Measurements from ENCODE around the gene TCF15. TPM values are rescaled to one million over a fixed set of nuclear protein-coding genes. Genes with fewer than 3 reads are reported as not detected.

Gene TCF15
- polyA plus RNA-seq, 2 of the 4 experiments (the other 2 are of a cell fraction) = not detected

- ATAC-seq = no peak
- Histone ChIP-seq H3K9me3 (no peaks in the 10 kb centered on the region), H3K4me2 (no peak overlapping the region), H3K27ac (no peak overlapping the region), H3K4me1 (no peaks in the 10 kb centered on the region), H3K4me3 (no peak overlapping the region)
- 75% methylated on average over 8 of the region's 8 CpGs for WGBS (ENCODE audit: missing lambda C conversion rate)
- no peak for DNase-seq (ENCODE audit: low read depth in 1 of 2, low spot score in 1 of 2)
- no peak for TF ChIP-seq RCOR1 (IDR thresholded peaks at IDR 0.05; ENCODE audit: low read depth, low read length)
- no peak for TF ChIP-seq ELK1 (IDR thresholded peaks at IDR 0.05; ENCODE audit: low read depth, low read length)
- TF ChIP-seq NFE2L2 (conservative IDR thresholded peaks at IDR 0.05; ENCODE audit: low read length) = no peak
- TF ChIP-seq, protein P1, sequence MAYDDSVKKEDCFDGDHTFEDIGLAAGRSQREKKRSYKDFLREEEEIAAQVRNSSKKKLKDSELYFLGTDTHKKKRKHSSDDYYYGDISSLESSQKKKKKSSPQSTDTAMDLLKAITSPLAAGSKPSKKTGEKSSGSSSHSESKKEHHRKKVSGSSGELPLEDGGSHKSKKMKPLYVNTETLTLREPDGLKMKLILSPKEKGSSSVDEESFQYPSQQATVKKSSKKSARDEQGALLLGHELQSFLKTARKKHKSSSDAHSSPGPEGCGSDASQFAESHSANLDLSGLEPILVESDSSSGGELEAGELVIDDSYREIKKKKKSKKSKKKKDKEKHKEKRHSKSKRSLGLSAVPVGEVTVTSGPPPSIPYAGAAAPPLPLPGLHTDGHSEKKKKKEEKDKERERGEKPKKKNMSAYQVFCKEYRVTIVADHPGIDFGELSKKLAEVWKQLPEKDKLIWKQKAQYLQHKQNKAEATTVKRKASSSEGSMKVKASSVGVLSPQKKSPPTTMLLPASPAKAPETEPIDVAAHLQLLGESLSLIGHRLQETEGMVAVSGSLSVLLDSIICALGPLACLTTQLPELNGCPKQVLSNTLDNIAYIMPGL (CRISPR knock-in tag; IDR thresholded peaks at IDR 0.05; ENCODE audit: borderline replicate concordance) = no peak
- TF ChIP-seq HOXA7 (CRISPR knock-in tag; IDR thresholded peaks at IDR 0.05) = no peak
- TF ChIP-seq KDM1A (IDR thresholded peaks at IDR 0.05; ENCODE audit: low read depth) = no peak
- no peak for TF ChIP-seq FOSL2 (IDR thresholded peaks at IDR 0.05)
- no peak for TF ChIP-seq FOSL2 (CRISPR knock-in tag; IDR thresholded peaks at IDR 0.05)
- TF ChIP-seq HOXB13 (CRISPR knock-in tag; IDR thresholded peaks at IDR 0.05; ENCODE audit: low read depth) = no peak
- TF ChIP-seq RAD21 (conservative IDR thresholded peaks at IDR 0.05 in 1 of 2, IDR thresholded peaks at IDR 0.05 in 1 of 2) = no peak
- no peak for TF ChIP-seq CBX2 (IDR thresholded peaks at IDR 0.05; ENCODE audit: borderline replicate concordance, low read depth)
- no peak for TF ChIP-seq ZC3H11A (IDR thresholded peaks at IDR 0.05)
- no peak for TF ChIP-seq FOXS1 (CRISPR knock-in tag; IDR thresholded peaks at IDR 0.05)
- no peak for TF ChIP-seq CBX8 (IDR thresholded peaks at IDR 0.05)
- no peak for TF ChIP-seq GATA3 (IDR thresholded peaks at IDR 0.05; ENCODE audit: borderline replicate concordance)
- TF ChIP-seq TFCP2L1 (CRISPR knock-in tag; IDR thresholded peaks at IDR 0.05) = no peak
- FAIRE-seq = no peak
- ChIA-PET POLR2A (no interaction called here), CTCF (interaction anchor here (0.7 to 1.3 kb wide), 3 partner anchors 14 to 37 kb away, joined by 3 to 6 read pairs (median 5); no protein-coding TSS in a partner anchor)
These were observed 1.1 kb downstream of the TCF15 start for GRCh38 chr20:608970-609369.

DNA sequence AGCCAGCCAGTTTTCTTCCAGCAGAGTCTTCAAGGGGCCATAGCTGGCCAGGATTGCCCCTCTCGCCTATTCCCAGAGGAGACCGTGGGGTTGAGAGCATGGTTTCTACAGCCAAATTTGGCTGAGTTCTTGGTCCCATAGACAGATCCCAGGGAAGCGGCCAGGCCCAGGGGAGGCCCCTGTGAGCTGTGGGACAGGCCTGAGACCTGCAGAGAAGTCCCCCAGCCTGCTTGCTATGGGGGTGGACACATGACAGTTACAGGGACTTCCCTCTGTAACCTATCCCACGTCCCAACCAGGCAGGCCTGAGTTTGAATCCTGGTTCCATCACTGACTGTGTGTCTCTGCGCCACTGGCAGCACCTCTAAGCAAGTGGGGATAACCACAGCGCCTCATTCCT, 2.6 kb downstream of the TCF15 start:
- no peaks in the 10 kb centered on the region for H3K9me3 ChIP-seq
- DNase-seq (ENCODE audit: low read depth in 1 of 2, low spot score in 1 of 2) (no peak), FAIRE-seq (no peak), ATAC-seq (no peak; a peak in 1 of 6 replicates)
- no peak overlapping the region for H3K4me2 ChIP-seq
- ChIA-PET POLR2A (no interaction called here), CTCF (interaction anchor here (0.7 to 2.3 kb wide), 7 partner anchors 10 to 131 kb away, joined by 4 to 8 read pairs (median 6); no protein-coding TSS in a partner anchor)
- no peak for TF ChIP-seq HEYL (CRISPR knock-in tag; IDR thresholded peaks at IDR 0.05)
- no peak for TF ChIP-seq MAX (IDR thresholded peaks at IDR 0.05)
- no peak for TF ChIP-seq CHD4 (IDR thresholded peaks at IDR 0.05; ENCODE audit: borderline replicate concordance)
- no peak for TF ChIP-seq NFE2L2 (conservative IDR thresholded peaks at IDR 0.05; ENCODE audit: low read length)
- TF ChIP-seq EHMT2 (IDR thresholded peaks at IDR 0.05; ENCODE audit: low read depth) = no peak
- no peak for TF ChIP-seq ELK1 (IDR thresholded peaks at IDR 0.05; ENCODE audit: low read depth, low read length)
- TF ChIP-seq NPAS2 (CRISPR knock-in tag; IDR thresholded peaks at IDR 0.05; ENCODE audit: borderline replicate concordance) = no peak
- TF ChIP-seq SMC3 (IDR thresholded peaks at IDR 0.05) = no peak
- TF ChIP-seq, protein P2, sequence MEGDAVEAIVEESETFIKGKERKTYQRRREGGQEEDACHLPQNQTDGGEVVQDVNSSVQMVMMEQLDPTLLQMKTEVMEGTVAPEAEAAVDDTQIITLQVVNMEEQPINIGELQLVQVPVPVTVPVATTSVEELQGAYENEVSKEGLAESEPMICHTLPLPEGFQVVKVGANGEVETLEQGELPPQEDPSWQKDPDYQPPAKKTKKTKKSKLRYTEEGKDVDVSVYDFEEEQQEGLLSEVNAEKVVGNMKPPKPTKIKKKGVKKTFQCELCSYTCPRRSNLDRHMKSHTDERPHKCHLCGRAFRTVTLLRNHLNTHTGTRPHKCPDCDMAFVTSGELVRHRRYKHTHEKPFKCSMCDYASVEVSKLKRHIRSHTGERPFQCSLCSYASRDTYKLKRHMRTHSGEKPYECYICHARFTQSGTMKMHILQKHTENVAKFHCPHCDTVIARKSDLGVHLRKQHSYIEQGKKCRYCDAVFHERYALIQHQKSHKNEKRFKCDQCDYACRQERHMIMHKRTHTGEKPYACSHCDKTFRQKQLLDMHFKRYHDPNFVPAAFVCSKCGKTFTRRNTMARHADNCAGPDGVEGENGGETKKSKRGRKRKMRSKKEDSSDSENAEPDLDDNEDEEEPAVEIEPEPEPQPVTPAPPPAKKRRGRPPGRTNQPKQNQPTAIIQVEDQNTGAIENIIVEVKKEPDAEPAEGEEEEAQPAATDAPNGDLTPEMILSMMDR (IDR thresholded peaks at IDR 0.05) = no peak
- TF ChIP-seq NR3C1 (IDR thresholded peaks at IDR 0.05) = no peak
- H3K4me1 ChIP-seq = no peaks in the 10 kb centered on the region
- H3K4me3 ChIP-seq = no peak overlapping the region
- no peak overlapping the region for H3K27ac ChIP-seq
- WGBS (ENCODE audit: missing lambda C conversion rate) = 77% methylated on average over 6 of the region's 6 CpGs
